Measurements from ENCODE around the gene PLCXD3. TPM values are rescaled to one million over a fixed set of nuclear protein-coding genes. Genes with fewer than 3 reads are reported as not detected.

Gene PLCXD3
- total and polyA plus RNA-seq, 12 donors, result 0.72 to 48.7 (median 15.4) TPM

DNA sequence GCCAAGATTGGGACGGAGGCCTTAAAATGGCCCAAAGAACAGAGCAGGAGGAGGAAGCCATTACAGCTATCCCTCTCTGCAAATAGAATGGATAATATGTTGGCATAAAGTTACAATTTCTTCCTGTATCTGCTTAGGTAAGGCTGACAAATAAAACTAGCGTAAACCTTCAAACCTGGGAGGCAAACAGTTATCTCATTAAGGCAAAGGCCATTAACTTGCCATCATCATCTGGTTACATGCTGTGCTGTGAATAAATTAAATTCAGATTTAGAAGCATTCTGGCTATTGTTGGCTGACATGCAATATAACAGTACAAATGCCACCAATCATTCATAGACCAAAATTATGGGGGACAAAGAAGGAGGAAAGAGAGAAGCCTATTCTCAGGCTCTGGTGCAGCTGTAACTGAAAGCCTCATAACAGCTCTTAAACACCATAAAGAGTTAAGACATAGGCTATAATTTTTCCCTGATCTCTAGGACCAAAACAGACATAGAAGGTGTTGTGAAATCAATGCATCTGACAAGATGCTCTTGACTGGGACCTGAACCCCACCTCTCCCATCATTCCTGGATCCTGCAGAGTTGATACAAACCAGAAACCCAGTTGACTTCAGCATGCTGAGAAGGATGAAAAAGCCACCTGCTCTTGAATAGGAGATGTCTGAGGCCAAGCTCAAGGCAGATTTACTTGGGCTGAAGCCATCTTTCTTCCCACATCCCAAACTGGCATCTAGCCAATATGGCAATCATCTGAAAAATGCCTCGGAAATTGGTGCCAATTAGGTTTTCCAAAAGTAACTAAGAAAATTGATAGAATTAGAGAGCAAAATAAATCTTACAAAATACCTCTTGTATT is 62.5 kb downstream of the PLCXD3 start:
- WGBS, 4 donors, result 66 to 72% (median 70%) methylated on average over 3 of the region's 3 CpGs
- H3K4me3 ChIP-seq, result no peak overlapping the region
- H3K27me3 ChIP-seq, result no peaks in the 10 kb centered on the region
- TF ChIP-seq POLR2A (IDR thresholded peaks at IDR 0.05), result no peak
- TF ChIP-seq, protein P1, sequence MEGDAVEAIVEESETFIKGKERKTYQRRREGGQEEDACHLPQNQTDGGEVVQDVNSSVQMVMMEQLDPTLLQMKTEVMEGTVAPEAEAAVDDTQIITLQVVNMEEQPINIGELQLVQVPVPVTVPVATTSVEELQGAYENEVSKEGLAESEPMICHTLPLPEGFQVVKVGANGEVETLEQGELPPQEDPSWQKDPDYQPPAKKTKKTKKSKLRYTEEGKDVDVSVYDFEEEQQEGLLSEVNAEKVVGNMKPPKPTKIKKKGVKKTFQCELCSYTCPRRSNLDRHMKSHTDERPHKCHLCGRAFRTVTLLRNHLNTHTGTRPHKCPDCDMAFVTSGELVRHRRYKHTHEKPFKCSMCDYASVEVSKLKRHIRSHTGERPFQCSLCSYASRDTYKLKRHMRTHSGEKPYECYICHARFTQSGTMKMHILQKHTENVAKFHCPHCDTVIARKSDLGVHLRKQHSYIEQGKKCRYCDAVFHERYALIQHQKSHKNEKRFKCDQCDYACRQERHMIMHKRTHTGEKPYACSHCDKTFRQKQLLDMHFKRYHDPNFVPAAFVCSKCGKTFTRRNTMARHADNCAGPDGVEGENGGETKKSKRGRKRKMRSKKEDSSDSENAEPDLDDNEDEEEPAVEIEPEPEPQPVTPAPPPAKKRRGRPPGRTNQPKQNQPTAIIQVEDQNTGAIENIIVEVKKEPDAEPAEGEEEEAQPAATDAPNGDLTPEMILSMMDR (IDR thresholded peaks at IDR 0.05), result no peak
- no peak for DNase-seq
- intact Hi-C loops (cut with DNase I), result no loop called here
- H3K27ac ChIP-seq, result no peak overlapping the region
- H3K9me3 ChIP-seq (replicated peaks in 1 of 3), result no peaks in the 10 kb centered on the region
- no peaks in the 10 kb centered on the region for H3K36me3 ChIP-seq (replicated peaks in 1 of 2)
- H3K4me1 ChIP-seq (replicated peaks in 1 of 2), result no peaks in the 10 kb centered on the region

DNA sequence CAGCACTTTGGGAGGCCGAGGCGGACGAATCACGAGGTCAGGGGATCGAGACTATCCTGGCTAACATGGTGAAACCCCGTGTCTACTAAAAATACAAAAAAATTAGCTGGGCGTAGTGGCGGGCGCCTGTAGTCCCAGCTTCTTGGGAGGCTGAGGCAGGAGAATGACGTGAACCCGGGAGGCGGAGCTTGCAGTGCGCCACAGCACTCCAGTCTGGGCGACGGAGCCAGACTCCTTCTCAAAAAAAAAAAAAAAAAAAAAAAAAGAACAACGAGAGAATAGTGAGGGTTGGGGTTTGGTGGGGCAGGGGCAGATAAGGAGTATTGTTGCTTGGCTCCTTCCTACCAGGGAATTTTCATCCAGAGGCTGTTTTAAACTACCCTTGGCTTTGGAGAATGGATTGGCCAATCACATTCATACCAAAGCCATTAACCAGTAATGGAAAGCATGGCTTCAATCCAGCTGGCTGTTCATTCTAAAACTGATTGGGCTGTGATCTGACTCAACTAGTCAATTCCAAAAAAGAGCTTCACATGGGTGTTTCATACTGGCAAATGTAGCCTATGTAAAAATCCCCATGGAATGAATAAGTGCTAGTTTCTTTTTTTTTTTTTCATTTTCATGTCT is 64.4 kb downstream of the PLCXD3 start:
- Histone ChIP-seq H3K27ac (no peak overlapping the region), H3K4me3 (no peak overlapping the region), H3K4me1 (replicated peaks in 1 of 2) (no peaks in the 10 kb centered on the region), H3K36me3 (replicated peaks in 1 of 2) (no peaks in the 10 kb centered on the region), H3K9me3 (replicated peaks in 1 of 3) (no peaks in the 10 kb centered on the region), H3K27me3 (no peaks in the 10 kb centered on the region)
- peak in 1 of 7 donors; percentile 25 for DNase-seq
- WGBS, 4 donors, result 86 to 95% (median 91%) methylated on average over 12 to 16 of the region's 16 CpGs
- no peak for TF ChIP-seq POLR2A (IDR thresholded peaks at IDR 0.05)
- TF ChIP-seq, protein P1 (IDR thresholded peaks at IDR 0.05), result no peak
- intact Hi-C loops (cut with DNase I), result no loop called here

DNA sequence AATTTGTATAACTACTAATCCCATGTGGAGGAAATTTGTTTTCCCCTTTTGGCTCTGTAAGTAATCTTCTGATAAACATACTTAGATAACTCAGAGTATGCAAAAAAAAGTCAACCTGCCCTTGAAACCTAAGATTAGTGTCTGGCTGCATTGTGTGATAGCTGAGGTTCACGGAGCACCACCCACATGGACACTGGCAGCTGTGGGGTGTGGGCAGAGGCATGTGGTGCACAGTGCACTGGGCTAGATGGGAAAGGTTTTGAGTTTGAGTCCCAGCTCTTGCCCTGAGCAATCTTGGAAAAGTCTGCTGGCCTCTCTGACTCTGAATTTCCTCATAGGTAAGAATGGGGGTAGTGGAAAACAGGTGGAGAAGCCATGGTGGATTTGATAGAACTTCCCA is 75.1 kb downstream of the PLCXD3 start:
- no peaks in the 10 kb centered on the region for H3K36me3 ChIP-seq (replicated peaks in 1 of 2)
- no peak for TF ChIP-seq POLR2A (IDR thresholded peaks at IDR 0.05)
- TF ChIP-seq, protein P1 (IDR thresholded peaks at IDR 0.05), result no peak
- WGBS, 4 donors, result 33 to 43% (median 38%) methylated on average over 1 of the region's 1 CpG
- peaks cover 0 to 5% of the 10 kb centered on the region in 2 donors for H3K4me1 ChIP-seq (replicated peaks in 1 of 2)
- no peak overlapping the region for H3K4me3 ChIP-seq
- no peaks in the 10 kb centered on the region for H3K9me3 ChIP-seq (replicated peaks in 1 of 3)
- H3K27ac ChIP-seq, result no peak overlapping the region
- DNase-seq, result peak in 1 of 7 donors; percentile 20
- no peaks in the 10 kb centered on the region for H3K27me3 ChIP-seq
- intact Hi-C loops (cut with DNase I), result no loop called here

DNA sequence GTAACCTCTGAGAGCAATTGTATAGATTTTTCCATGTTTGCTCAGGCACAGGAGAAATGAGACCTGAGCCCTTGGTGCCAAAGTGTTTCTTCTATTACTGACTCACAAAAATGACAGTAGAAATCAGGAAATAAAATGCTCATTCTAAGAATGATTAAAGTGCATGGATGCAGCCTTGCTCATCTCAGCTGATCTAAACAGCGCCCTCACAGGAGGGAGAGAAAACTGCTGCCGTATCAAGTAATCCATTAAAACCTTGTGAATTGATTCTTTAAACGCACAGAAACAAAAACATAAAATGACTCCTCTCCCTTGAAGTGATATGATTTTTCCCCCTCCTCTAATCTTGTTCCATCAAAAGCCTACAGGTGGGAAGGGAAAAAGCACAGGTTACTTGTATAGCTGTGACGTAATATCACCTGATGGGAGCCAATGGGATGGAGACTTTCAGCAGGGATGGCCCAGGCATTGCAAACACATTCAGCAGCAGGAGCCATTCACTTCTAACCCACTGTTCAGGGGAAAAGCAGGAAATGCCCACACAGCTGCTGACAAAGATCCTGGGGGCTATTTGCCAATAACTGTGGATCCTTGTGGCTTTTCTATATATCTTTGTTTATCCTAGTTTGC is 76.7 kb downstream of the PLCXD3 start:
- H3K27me3 ChIP-seq, result no peaks in the 10 kb centered on the region
- peaks cover 0 to 5% of the 10 kb centered on the region in 2 donors for H3K4me1 ChIP-seq (replicated peaks in 1 of 2)
- no peak overlapping the region for H3K27ac ChIP-seq
- H3K36me3 ChIP-seq (replicated peaks in 1 of 2), result no peaks in the 10 kb centered on the region
- H3K4me3 ChIP-seq, result no peak overlapping the region
- intact Hi-C loops (cut with DNase I), result no loop called here
- no peaks in the 10 kb centered on the region for H3K9me3 ChIP-seq (replicated peaks in 1 of 3)
- DNase-seq, result peak in 1 of 7 donors; percentile 34
- no peak for TF ChIP-seq POLR2A (IDR thresholded peaks at IDR 0.05)
- TF ChIP-seq, protein P1 (IDR thresholded peaks at IDR 0.05), result peak; percentile 22 to 45 (median 36)
- 65 to 73% (median 67%) methylated on average over 4 of the region's 4 CpGs for WGBS, 4 donors
